DOHH2 (cell line): ENCODE data around the gene PPT2.

ENCODE experiments used
- H3F3A ChIP-seq: fragments of 200-600 bp; sonication (generic), shearing (Covaris generic); 2 replicates; pipeline ENCODE4 v1.6.0; 2016; ENCODE audit warnings: antibody characterized with exemption, mild to moderate bottlenecking; ENCODE audit not compliant: control insufficient read depth, insufficient read depth
- H3K27ac ChIP-seq: fragments of 200-600 bp; sonication (generic); 2 replicates; pipeline ENCODE4 v1.5.1; 2014; ENCODE audit warnings: low read depth, mild to moderate bottlenecking, low read length, moderate library complexity
- H3K27me3 ChIP-seq: fragments of 200-600 bp; sonication (generic); 2 replicates; pipeline ENCODE4 v1.6.1; 2014; ENCODE audit warnings: mild to moderate bottlenecking, low read length, mixed read lengths; ENCODE audit not compliant: control insufficient read depth
- H3K36me3 ChIP-seq: fragments of 200-600 bp; sonication (generic); 2 replicates; pipeline ENCODE4 v1.6.1; 2014; ENCODE audit warnings: mild to moderate bottlenecking, low read length, moderate library complexity, mixed read lengths; ENCODE audit not compliant: control insufficient read depth
- H3K4me1 ChIP-seq: fragments of 200-600 bp; sonication (generic); 2 replicates; pipeline ENCODE4 v1.6.1; 2014; ENCODE audit warnings: mild to moderate bottlenecking, low read length, mixed read lengths; ENCODE audit not compliant: control insufficient read depth
- H3K4me2 ChIP-seq: fragments of 200-600 bp; sonication (generic); 2 replicates; pipeline ENCODE4 v1.6.0; 2014; ENCODE audit warnings: mild to moderate bottlenecking, low read length, moderate library complexity
- H3K4me3 ChIP-seq: fragments of 200-600 bp; sonication (generic); 2 replicates; pipeline ENCODE4 v1.5.1; 2014; ENCODE audit warnings: mild to moderate bottlenecking, low read length, mixed read lengths
- H3K79me2 ChIP-seq: fragments of 200-600 bp; sonication (generic); 2 replicates; pipeline ENCODE4 v1.6.1; 2014; ENCODE audit warnings: mild to moderate bottlenecking, low read length, mixed read lengths; ENCODE audit not compliant: control insufficient read depth
- H3K9me2 ChIP-seq: fragments of 200-600 bp; sonication (generic); replicated peaks from 2 replicates; pipeline ENCODE4 v1.6.1; 2014; ENCODE audit warnings: mild to moderate bottlenecking, low read length, mixed read lengths; ENCODE audit not compliant: control insufficient read depth
- H3K9me3 ChIP-seq: fragments of 200-600 bp; sonication (generic); 2 replicates; pipeline ENCODE4 v1.6.1; 2014; ENCODE audit warnings: antibody characterized with exemption, low read length, mixed read lengths; ENCODE audit not compliant: control insufficient read depth, insufficient read depth
- H4K20me1 ChIP-seq: fragments of 200-600 bp; sonication (generic); 2 replicates; pipeline ENCODE4 v1.6.0; 2014; ENCODE audit warnings: low read depth, mild to moderate bottlenecking, antibody characterized with exemption, low read length, moderate library complexity; ENCODE audit not compliant: control insufficient read depth, insufficient read depth
- CTCF ChIP-seq: fragments of 200-600 bp; sonication (generic); IDR thresholded peaks from one replicate; pipeline ENCODE4 v1.5.1; 2014; ENCODE audit warnings: antibody characterized with exemption, mild to moderate bottlenecking, low read depth, low read length; ENCODE audit not compliant: poor library complexity, severe bottlenecking
- EZH2phosphoT487 ChIP-seq: fragments of 200-600 bp; sonication (generic); IDR thresholded peaks from 2 replicates; pipeline ENCODE4 v1.6.1; 2017; ENCODE audit warnings: borderline replicate concordance, mild to moderate bottlenecking, antibody characterized with exemption, low read length, moderate library complexity, mixed read lengths

Gene PPT2

GRCh38 chr6:32203426-32204267, 49.7 kb downstream of the PPT2 start:
- no peak for TF ChIP-seq EZH2phosphoT487
- no peak for TF ChIP-seq CTCF
- H4K20me1 ChIP-seq = no peaks in the 10 kb centered on the region
- H3K79me2 ChIP-seq = no peaks in the 10 kb centered on the region
- no peaks in the 10 kb centered on the region for H3K9me2 ChIP-seq
- H3K27me3 ChIP-seq = no peaks in the 10 kb centered on the region
- H3K4me3 ChIP-seq = no peak overlapping the region
- H3F3A ChIP-seq = 0 out of 2 replicates have a peak, but pooled peaks cover 3% of the 10 kb centered on the region
- no peak overlapping the region for H3K27ac ChIP-seq
- no peak overlapping the region for H3K4me2 ChIP-seq
- H3K4me1 ChIP-seq = peaks cover 11% of the 10 kb centered on the region
- H3K36me3 ChIP-seq = no peaks in the 10 kb centered on the region
- no peaks in the 10 kb centered on the region for H3K9me3 ChIP-seq

- Histone ChIP-seq H3K9me2 (no peaks in the 10 kb centered on the region), H3K27ac (no peak overlapping the region), H4K20me1 (no peaks in the 10 kb centered on the region), H3K4me2 (no peak overlapping the region), H3K4me3 (no peak overlapping the region), H3K79me2 (no peaks in the 10 kb centered on the region), H3K4me1 (peaks cover 13% of the 10 kb centered on the region), H3K9me3 (no peaks in the 10 kb centered on the region), H3K36me3 (no peaks in the 10 kb centered on the region), H3F3A (0 out of 2 replicates have a peak, but pooled peaks cover 3% of the 10 kb centered on the region), H3K27me3 (no peaks in the 10 kb centered on the region)
- TF ChIP-seq EZH2phosphoT487 (no peak), CTCF (no peak)
Measured at GRCh38 chr6:32204268-32204715, 50.4 kb downstream of the PPT2 start.

- H3K4me3 ChIP-seq = no peak overlapping the region
- no peak for TF ChIP-seq EZH2phosphoT487
- TF ChIP-seq CTCF = no peak
Measured at GRCh38 chr6:32208996-32209395, 55.1 kb downstream of the PPT2 start.

More at GRCh38 chr6:32208996-32209395, 55.1 kb downstream of the PPT2 start:
- Histone ChIP-seq H3K79me2 (no peaks in the 10 kb centered on the region), H3K27ac (no peak overlapping the region), H4K20me1 (no peaks in the 10 kb centered on the region), H3K27me3 (no peaks in the 10 kb centered on the region), H3F3A (0 out of 2 replicates have a peak, but pooled peaks cover 3% of the 10 kb centered on the region), H3K36me3 (no peaks in the 10 kb centered on the region), H3K4me1 (peaks cover 16% of the 10 kb centered on the region), H3K4me2 (no peak overlapping the region), H3K9me3 (no peaks in the 10 kb centered on the region), H3K9me2 (no peaks in the 10 kb centered on the region)
